Smooth muscle cell (in vitro differentiated cells): Measurements from ENCODE around the gene IL17C. TPM values are rescaled to one million over a fixed set of nuclear protein-coding genes. Genes with fewer than 3 reads are reported as not detected.
"Not testable (repeated sequence)": the region's sequence is repeated elsewhere in the genome, so short reads cannot be mapped to it uniquely, and the experiment has no call there.

Experiments used
- DNase-seq: peaks from one replicate; lab custom pipeline; 2025; ENCODE audit not compliant: unreplicated experiment; lab: John Stamatoyannopoulos, UW
- H2AFZ ChIP-seq: fragments of 200-600 bp; sonication (generic); 2 replicates; pipeline ENCODE4 v1.6.0; 2016; ENCODE audit warnings: antibody characterized with exemption, low read depth, mild to moderate bottlenecking
- H3F3A ChIP-seq: fragments of 200-600 bp; sonication (generic); 2 replicates; pipeline ENCODE4 v1.6.0; 2017; ENCODE audit warnings: antibody characterized with exemption, low read depth
- H3K27ac ChIP-seq: fragments of 200-600 bp; sonication (generic); 2 replicates; pipeline ENCODE4 v1.5.1; 2016; ENCODE audit warnings: low read depth, mild to moderate bottlenecking
- H3K27me3 ChIP-seq: fragments of 200-600 bp; sonication (generic); 2 replicates; pipeline ENCODE4 v1.6.1; 2016; ENCODE audit warnings: low read depth, mild to moderate bottlenecking
- H3K36me3 ChIP-seq: fragments of 200-600 bp; sonication (generic); 2 replicates; pipeline ENCODE4 v1.5.1; 2016; ENCODE audit warnings: low read depth
- H3K4me1 ChIP-seq: fragments of 200-600 bp; sonication (generic); 2 replicates; pipeline ENCODE4 v1.5.1; 2016; ENCODE audit warnings: low read depth
- H3K4me2 ChIP-seq: fragments of 200-600 bp; sonication (generic); 2 replicates; pipeline ENCODE4 v1.6.0; 2016; ENCODE audit warnings: mild to moderate bottlenecking
- H3K4me3 ChIP-seq: fragments of 200-600 bp; sonication (generic); 2 replicates; pipeline ENCODE4 v1.5.1; 2016; ENCODE audit warnings: mild to moderate bottlenecking
- H3K79me2 ChIP-seq: fragments of 200-600 bp; sonication (generic); 2 replicates; pipeline ENCODE4 v1.6.0; 2016; ENCODE audit warnings: low read depth, mild to moderate bottlenecking
- H3K9ac ChIP-seq: fragments of 200-600 bp; sonication (generic); 2 replicates; pipeline ENCODE4 v1.6.0; 2016; ENCODE audit warnings: low read depth
- H3K9me3 ChIP-seq: fragments of 200-600 bp; sonication (generic); replicated peaks from 2 replicates; pipeline ENCODE4 v1.5.1; 2016; ENCODE audit warnings: low read depth
- H4K20me1 ChIP-seq: fragments of 200-600 bp; sonication (generic); 2 replicates; pipeline ENCODE4 v1.6.0; 2016; ENCODE audit warnings: low read depth
- CTCF ChIP-seq: fragments of 200-600 bp; sonication (generic); IDR thresholded peaks from 2 replicates; pipeline ENCODE4 v1.5.1; 2017; ENCODE audit warnings: borderline replicate concordance, mild to moderate bottlenecking, antibody characterized with exemption; ENCODE audit not compliant: insufficient read depth, poor library complexity, severe bottlenecking
- WGBS: methylation state at CpG from one replicate; pipeline ENCODE4 v1.1.7; 2016; ENCODE audit warnings: low lambda C conversion rate; 5-methylcytosine and 5-hydroxymethylcytosine counted together
- polyA plus RNA-seq: library from polyadenylated mRNA; unstranded; fragments of >200 nt; fragmentation: Nextera tagmentation; extraction: Ambion mirVana; gene quantifications from 2 replicates; pipeline ENCODE4 v1.2.1, GENCODE V29; 2016
- total RNA-seq: library from RNA; depleted of rRNA; stranded (reverse); fragments of >200 nt; gene quantifications from 2 replicates; pipeline ENCODE4 v1.2.3, GENCODE V29; 2014

IL17C gene
- total and polyA plus RNA-seq, 2 experiments from 2014 or later, result not detected

GRCh38 chr16:88665148-88665547, 26.8 kb downstream of the IL17C start:
- peaks cover 22% of the 10 kb centered on the region for H4K20me1 ChIP-seq
- no peak for DNase-seq
- H3K4me2 ChIP-seq, result no peak overlapping the region
- H3K27me3 ChIP-seq, result no peaks in the 10 kb centered on the region
- H3K79me2 ChIP-seq, result peaks cover 39% of the 10 kb centered on the region
- no peaks in the 10 kb centered on the region for H3F3A ChIP-seq
- H3K9ac ChIP-seq, result no peak overlapping the region
- H3K27ac ChIP-seq, result no peak overlapping the region
- no peak for TF ChIP-seq CTCF
- H3K4me1 ChIP-seq, result peaks cover 5% of the 10 kb centered on the region
- WGBS, result 97% methylated on average over 4 of the region's 4 CpGs
- H3K36me3 ChIP-seq, result no peaks in the 10 kb centered on the region
- H2AFZ ChIP-seq, result no peak overlapping the region
- no peaks in the 10 kb centered on the region for H3K9me3 ChIP-seq
- H3K4me3 ChIP-seq, result no peak overlapping the region

- no peak overlapping the region for H2AFZ ChIP-seq
- H3K4me1 ChIP-seq, result peaks cover 5% of the 10 kb centered on the region
- no peak overlapping the region for H3K4me2 ChIP-seq
- peaks cover 35% of the 10 kb centered on the region for H3K79me2 ChIP-seq
- DNase-seq, result no peak
- no peak overlapping the region for H3K9ac ChIP-seq
- no peak overlapping the region for H3K27ac ChIP-seq
- TF ChIP-seq CTCF, result no peak
- H3K9me3 ChIP-seq, result no peaks in the 10 kb centered on the region
- H4K20me1 ChIP-seq, result peaks cover 19% of the 10 kb centered on the region
- H3F3A ChIP-seq, result no peaks in the 10 kb centered on the region
- no peak overlapping the region for H3K4me3 ChIP-seq
- H3K27me3 ChIP-seq, result no peaks in the 10 kb centered on the region
- H3K36me3 ChIP-seq, result no peaks in the 10 kb centered on the region
- 100% methylated on average over 3 of the region's 3 CpGs for WGBS
Measured at GRCh38 chr16:88665570-88665969, 27.2 kb downstream of the IL17C start.

- H3K27ac ChIP-seq, result no peak overlapping the region
- H3K9ac ChIP-seq, result no peak overlapping the region
- no peaks in the 10 kb centered on the region for H3F3A ChIP-seq
- no peak for DNase-seq
- no peak overlapping the region for H3K4me2 ChIP-seq
- H3K9me3 ChIP-seq, result no peaks in the 10 kb centered on the region
- H3K36me3 ChIP-seq, result no peaks in the 10 kb centered on the region
- H3K27me3 ChIP-seq, result no peaks in the 10 kb centered on the region
- H3K79me2 ChIP-seq, result peaks cover 16% of the 10 kb centered on the region
- H3K4me1 ChIP-seq, result no peaks in the 10 kb centered on the region
- 37% methylated on average over 4 of the region's 5 CpGs for WGBS
- no peak for TF ChIP-seq CTCF
- H3K4me3 ChIP-seq, result no peak overlapping the region
- no peak overlapping the region for H2AFZ ChIP-seq
- H4K20me1 ChIP-seq, result peaks cover 1% of the 10 kb centered on the region
Measured at GRCh38 chr16:88667461-88667860, 29.1 kb downstream of the IL17C start.

GRCh38 chr16:88669493-88669892, 31.1 kb downstream of the IL17C start:
- not testable (repeated sequence) for H3K36me3 ChIP-seq, H2AFZ ChIP-seq, H3F3A ChIP-seq, H3K9me3 ChIP-seq, H3K27me3 ChIP-seq, H4K20me1 ChIP-seq, H3K4me1 ChIP-seq, H3K4me3 ChIP-seq, DNase-seq, H3K79me2 ChIP-seq, H3K27ac ChIP-seq, H3K9ac ChIP-seq, H3K4me2 ChIP-seq
- 99% methylated on average over 8 of the region's 8 CpGs for WGBS
